ENCODE data around the gene KATNBL1.

The KATNBL1 gene

DNA sequence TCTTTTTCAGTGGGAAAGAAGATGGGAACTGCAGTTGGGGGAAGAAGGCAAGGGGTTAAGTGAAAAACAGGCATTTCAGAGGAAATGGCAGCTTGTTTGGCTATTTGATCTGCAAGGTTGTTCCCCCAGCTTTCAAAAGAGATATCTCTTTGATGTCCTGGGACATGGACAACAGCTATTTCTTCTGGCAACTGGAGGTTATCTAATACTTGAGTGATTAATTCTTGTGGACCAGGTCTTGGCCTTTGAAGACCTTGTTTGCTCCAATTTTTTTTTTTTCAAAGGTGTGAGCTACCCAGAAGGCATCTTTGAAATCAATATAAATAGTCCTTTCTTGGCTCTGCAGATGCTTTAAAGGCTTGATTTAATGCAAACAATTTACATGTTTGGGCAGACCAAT is 51.5 kb downstream of the KATNBL1 start:
- TF ChIP-seq, protein P1, sequence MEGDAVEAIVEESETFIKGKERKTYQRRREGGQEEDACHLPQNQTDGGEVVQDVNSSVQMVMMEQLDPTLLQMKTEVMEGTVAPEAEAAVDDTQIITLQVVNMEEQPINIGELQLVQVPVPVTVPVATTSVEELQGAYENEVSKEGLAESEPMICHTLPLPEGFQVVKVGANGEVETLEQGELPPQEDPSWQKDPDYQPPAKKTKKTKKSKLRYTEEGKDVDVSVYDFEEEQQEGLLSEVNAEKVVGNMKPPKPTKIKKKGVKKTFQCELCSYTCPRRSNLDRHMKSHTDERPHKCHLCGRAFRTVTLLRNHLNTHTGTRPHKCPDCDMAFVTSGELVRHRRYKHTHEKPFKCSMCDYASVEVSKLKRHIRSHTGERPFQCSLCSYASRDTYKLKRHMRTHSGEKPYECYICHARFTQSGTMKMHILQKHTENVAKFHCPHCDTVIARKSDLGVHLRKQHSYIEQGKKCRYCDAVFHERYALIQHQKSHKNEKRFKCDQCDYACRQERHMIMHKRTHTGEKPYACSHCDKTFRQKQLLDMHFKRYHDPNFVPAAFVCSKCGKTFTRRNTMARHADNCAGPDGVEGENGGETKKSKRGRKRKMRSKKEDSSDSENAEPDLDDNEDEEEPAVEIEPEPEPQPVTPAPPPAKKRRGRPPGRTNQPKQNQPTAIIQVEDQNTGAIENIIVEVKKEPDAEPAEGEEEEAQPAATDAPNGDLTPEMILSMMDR (conservative IDR thresholded peaks at IDR 0.05) = no peak
- no peak overlapping the region for H3K27ac ChIP-seq

DNA sequence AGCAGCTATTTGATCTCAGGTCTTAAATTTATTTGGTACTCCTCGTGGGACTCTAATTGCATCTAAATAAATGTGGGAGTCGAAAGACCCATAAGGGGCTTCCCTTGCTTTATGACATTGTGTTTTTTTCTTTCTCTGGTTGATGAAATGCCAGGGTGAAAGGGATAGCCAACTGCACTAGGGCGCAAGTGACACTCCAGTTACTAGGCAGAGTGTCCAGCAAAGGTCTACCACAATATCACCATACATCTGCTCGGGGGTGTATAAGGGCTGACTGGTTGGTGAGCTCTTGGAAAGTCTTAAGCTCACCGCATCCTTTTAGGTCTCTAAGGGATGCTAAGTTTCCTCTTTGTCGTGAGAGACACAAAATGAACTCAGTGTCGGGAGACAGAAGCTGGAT is 54.0 kb downstream of the KATNBL1 start:
- H3K27ac ChIP-seq = no peak overlapping the region

DNA sequence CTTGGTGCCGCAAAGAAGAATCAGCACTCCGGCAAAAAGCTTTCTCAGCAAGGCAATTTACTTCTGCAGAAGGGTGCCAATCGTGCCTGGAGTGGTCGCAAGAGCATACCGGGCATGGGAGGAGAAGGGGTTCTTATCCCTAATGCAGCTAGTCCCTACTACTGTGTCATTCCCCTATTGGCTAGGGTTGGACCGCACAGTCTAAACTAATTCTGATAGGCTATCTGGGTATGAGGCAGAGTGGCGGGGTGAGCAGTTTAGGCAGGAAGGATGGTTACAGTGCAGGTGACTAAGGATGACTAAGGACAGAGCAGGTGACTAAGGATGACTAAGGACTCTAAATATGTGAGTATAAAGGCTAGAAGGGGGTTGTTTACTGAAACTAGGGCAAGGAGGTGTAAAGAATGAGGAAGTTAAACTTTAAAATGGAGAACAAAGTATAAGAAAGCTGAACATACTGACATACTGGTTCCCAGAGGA is 55.1 kb downstream of the KATNBL1 start:
- TF ChIP-seq, protein P1 (conservative IDR thresholded peaks at IDR 0.05) = no peak

More for the DNA sequence above, 54.0 kb downstream of the KATNBL1 start:
- TF ChIP-seq, protein P1 (conservative IDR thresholded peaks at IDR 0.05) = no peak

DNA sequence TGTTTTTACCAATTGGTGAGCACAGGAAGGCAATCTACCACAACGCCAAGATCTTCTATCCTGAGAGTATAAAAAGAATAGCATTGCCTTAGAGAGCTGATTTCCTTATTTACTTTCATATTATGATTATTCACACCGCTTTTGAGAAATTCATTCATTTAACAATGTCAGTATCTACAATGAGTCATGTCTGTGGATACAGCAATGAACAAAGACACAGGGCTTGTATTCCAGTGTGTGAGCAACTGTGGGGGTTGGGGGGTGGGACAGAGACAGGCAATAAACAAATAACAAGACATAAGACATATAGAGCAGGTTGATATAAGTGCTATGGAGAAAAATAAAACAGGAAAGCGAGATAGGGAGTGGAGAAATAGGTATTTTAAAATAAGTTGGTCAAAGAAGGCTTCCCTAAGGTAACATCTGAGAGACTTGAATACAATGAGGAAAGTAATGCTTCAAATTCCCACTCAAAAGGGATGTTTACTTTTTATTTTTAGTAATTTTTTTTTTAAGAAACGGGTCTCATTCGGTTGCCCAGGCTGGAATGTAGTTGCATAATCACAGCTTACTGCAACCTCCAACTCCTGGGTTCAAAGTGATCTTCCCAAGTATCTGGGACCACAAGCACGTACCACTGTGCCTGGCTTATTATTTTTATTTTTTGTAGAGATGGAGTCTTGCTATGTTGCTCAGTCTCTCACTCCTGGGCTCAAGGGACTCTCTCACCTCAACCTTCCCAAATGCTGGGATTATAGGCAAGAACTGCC is 62.3 kb downstream of the KATNBL1 start:
- no peak overlapping the region for H3K27ac ChIP-seq
- TF ChIP-seq, protein P1 (conservative IDR thresholded peaks at IDR 0.05) = no peak

More for the DNA sequence above, 55.1 kb downstream of the KATNBL1 start:
- no peak overlapping the region for H3K27ac ChIP-seq

DNA sequence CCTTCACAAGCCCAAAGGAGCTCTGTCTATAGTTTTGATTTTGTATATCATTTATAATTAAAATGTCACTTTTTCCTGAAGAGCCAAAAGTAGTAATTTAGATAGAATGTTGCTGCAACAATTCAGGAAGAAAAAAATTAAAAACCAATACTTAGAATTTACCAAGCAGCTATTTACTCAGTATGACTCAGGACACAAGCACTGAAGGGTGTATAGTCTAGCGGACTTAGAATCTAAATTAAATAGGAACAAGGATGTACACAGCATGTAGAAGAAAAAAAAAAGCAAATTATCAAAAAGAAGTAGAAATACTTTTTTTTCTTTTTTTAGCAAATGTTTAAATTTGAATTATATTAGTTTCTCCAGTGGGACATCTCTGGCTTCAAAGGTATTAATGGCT is 76.4 kb downstream of the KATNBL1 start:
- no peak overlapping the region for H3K27ac ChIP-seq
- TF ChIP-seq, protein P1 (conservative IDR thresholded peaks at IDR 0.05) = no peak

DNA sequence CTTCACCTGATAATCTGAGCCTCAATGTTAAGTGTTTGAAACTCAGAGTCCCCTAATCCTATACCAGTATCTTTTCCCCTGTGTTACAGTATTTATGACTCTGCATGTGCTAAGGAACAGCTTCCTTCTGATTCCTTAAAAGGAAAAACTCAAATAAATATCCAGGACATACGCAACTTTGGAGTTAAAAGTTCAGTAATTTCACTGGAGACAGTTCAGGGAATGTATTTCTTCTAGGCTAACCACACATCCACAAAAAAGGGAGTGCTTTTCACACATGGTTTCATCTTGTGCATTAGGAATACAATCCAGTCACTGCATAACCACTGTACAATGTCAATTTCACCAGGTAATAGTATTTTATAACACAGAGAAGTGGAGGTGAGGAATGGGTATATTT is 77.0 kb downstream of the KATNBL1 start:
- no peak overlapping the region for H3K27ac ChIP-seq
- TF ChIP-seq, protein P1 (conservative IDR thresholded peaks at IDR 0.05) = no peak

DNA sequence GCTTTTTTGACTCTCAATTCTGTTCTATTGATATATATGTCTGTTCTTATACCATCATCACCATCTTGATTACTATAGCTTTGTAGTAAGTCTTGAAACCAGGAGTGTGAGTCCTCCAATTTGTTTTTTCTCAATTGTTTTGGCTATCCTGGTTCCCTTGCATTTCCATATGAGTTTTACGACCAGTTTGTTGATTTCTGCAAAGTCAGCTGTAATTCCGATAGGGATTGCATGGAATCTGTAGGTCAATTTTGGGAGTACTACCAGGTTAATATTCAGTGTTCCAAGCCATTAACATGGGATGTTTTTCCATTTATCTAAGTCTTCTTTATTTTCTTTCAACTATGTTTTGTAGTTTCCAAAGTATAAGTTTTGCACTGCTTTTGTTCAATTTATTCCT is 81.0 kb downstream of the KATNBL1 start:
- TF ChIP-seq, protein P1 (conservative IDR thresholded peaks at IDR 0.05) = no peak
- H3K27ac ChIP-seq = no peak overlapping the region
